Measurements from ENCODE around the gene TSBP1.

DNA sequence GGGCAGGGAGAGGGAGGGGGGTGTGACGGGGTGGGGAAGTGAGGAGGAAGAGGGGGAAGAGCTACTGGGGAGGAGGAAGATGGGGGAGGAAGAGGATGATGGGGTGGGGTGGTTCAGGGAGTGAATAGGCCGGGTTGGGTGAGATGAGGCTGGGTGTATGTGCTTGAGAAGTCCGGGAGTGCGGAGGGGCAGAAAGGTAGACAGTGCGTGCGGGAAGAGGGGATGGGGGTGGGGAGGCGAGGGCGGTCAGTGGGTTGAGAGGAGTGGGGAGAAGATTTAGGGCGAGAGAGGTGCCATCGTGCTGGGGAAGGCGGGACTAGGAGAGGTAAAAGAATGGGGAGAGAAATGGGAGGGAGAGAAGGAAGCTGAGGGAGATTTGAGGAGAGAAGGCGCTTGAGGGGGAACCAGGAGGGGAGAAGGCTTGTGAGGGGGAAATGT lies 116.9 kb downstream of the TSBP1 start:
- TF ChIP-seq CTCF (IDR thresholded peaks at IDR 0.05; ENCODE audit: low read length) (no peak), EZH2 (optimal IDR thresholded peaks at IDR 0.05; ENCODE audit: low read depth, low read length) (no peak), EZH2phosphoT487 (IDR thresholded peaks at IDR 0.05; ENCODE audit: low read length) (no peak)
